ENCODE measurements around the gene TUBGCP6. TPM values are rescaled to one million over a fixed set of nuclear protein-coding genes. Genes with fewer than 3 reads are reported as not detected.

TUBGCP6 gene
- total RNA-seq, 1 donor from 2014 or later: 26.3 TPM

DNA sequence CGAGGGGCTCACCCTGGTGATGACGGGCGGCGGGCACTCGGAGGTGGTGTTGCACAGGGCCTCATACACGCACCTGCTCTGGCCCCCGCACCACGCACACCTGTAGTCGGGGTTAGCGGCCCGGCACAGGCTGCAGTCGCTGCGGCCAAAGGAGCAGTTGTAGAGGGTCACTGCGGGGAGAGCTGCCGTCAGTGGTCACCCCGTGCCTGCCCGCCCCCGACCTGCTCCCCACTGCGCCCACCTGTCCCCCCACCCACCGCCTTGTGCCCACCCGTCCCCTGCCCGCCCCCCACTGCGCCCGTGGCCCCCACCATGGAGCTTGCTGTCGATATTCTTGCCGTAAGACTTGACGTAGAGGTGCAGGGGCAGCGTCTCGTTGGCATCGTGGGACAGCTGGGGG lies 39.0 kb upstream of the TUBGCP6 start:
- H3K36me3 ChIP-seq (ENCODE audit: insufficient read depth, low read length): peaks cover 15% of the 10 kb centered on the region
- Mint-ChIP-seq H3K4me3 (ENCODE audit: unreplicated experiment) (no peak overlapping the region), H3K9me3 (ENCODE audit: unreplicated experiment) (no peaks in the 10 kb centered on the region)

DNA sequence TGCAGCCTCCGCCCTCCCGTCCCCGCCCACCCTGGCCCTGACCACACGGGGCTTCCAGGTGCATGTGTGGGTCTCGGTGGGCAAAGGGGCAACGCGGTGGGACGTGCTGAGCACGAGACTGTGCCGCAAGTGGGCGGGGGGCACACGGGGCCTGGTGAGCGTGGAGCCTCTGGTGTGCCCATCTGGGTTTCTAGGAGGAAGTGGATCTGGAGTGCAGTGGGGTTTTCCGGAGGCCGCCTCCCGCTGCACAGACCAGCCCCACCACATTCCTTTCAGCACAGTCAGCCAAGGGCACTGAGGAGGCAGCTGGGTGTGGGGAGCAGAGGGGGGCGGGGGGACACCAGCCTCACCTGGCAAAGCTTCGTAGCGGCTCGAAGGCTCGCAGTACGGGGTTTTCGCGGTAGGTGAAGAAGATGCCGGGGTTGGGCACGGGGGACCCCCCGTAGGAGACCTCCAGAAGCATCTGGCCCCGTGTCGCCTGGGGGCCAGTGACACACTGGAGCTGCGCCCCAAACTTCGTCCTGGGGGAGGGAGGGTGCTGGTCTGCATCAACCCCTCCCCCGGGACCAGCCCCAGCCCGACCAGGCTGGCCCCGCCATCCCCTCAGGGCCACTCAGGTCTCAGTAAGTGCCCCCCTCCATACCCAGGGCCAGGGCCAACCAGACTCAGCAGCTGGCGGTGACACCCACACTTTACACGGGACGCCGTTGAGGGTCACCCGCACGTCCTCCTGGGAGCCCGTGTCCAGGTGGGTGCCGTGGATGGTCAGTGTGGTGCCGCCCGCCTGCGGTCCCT lies 37.7 kb upstream of the TUBGCP6 start:
- H3K9ac ChIP-seq (ENCODE audit: low read length): peak overlapping the region; percentile 47
- peaks cover 21% of the 10 kb centered on the region for H3K79me2 ChIP-seq (ENCODE audit: insufficient read depth, low read length)
- peak overlapping the region; percentile 66 for H3K4me2 ChIP-seq (ENCODE audit: low read length)
- peaks cover 14% of the 10 kb centered on the region for H3K4me1 ChIP-seq (ENCODE audit: insufficient read depth, low read length)
- no peak for TF ChIP-seq CTCF (IDR thresholded peaks at IDR 0.05; ENCODE audit: insufficient read depth, low read depth, low read length)
- no peak for TF ChIP-seq EZH2 (IDR thresholded peaks at IDR 0.05; ENCODE audit: insufficient read depth, low read length)
- FAIRE-seq (no peak), DNase-seq (ENCODE audit: low read depth) (peak; percentile 78)
- H3K27me3 Mint-ChIP-seq (ENCODE audit: low read depth, unreplicated experiment): no peaks in the 10 kb centered on the region
- no peaks in the 10 kb centered on the region for H3K9me3 ChIP-seq (ENCODE audit: insufficient read depth, low read depth, low read length)
- H3K4me3 ChIP-seq (ENCODE audit: insufficient read depth, low read depth, low read length): no peak overlapping the region
- H3K27ac ChIP-seq (ENCODE audit: low read depth, low read length): peak overlapping the region; percentile 45
- H3K4me1 Mint-ChIP-seq (ENCODE audit: low read depth, unreplicated experiment): peaks cover 2% of the 10 kb centered on the region
- H3K4me3 Mint-ChIP-seq (ENCODE audit: unreplicated experiment): no peak overlapping the region
- H3K27ac Mint-ChIP-seq (ENCODE audit: unreplicated experiment): peak overlapping the region; percentile 34
- H3K27me3 ChIP-seq (ENCODE audit: insufficient read depth, low read length): no peaks in the 10 kb centered on the region
- no peaks in the 10 kb centered on the region for H3K9me3 Mint-ChIP-seq (ENCODE audit: unreplicated experiment)
- no peaks in the 10 kb centered on the region for H3K36me3 Mint-ChIP-seq (ENCODE audit: low read depth, unreplicated experiment)
- peaks cover 12% of the 10 kb centered on the region for H3K36me3 ChIP-seq (ENCODE audit: insufficient read depth, low read length)
- no peak overlapping the region for H2AFZ ChIP-seq (ENCODE audit: low read depth, low read length)
- peaks cover 41% of the 10 kb centered on the region for H4K20me1 ChIP-seq (ENCODE audit: insufficient read depth, low read length)

More for the DNA sequence above, 39.0 kb upstream of the TUBGCP6 start:
- Histone ChIP-seq H3K27me3 (ENCODE audit: insufficient read depth, low read length) (no peaks in the 10 kb centered on the region), H2AFZ (ENCODE audit: low read depth, low read length) (no peak overlapping the region), H3K9me3 (ENCODE audit: insufficient read depth, low read depth, low read length) (no peaks in the 10 kb centered on the region), H3K79me2 (ENCODE audit: insufficient read depth, low read length) (peaks cover 34% of the 10 kb centered on the region), H4K20me1 (ENCODE audit: insufficient read depth, low read length) (peaks cover 51% of the 10 kb centered on the region), H3K4me2 (ENCODE audit: low read length) (no peak overlapping the region), H3K27ac (ENCODE audit: low read depth, low read length) (no peak overlapping the region), H3K4me1 (ENCODE audit: insufficient read depth, low read length) (peaks cover 14% of the 10 kb centered on the region), H3K4me3 (ENCODE audit: insufficient read depth, low read depth, low read length) (no peak overlapping the region), H3K9ac (ENCODE audit: low read length) (no peak overlapping the region)
- H3K27ac Mint-ChIP-seq (ENCODE audit: unreplicated experiment): no peak overlapping the region
- no peaks in the 10 kb centered on the region for H3K27me3 Mint-ChIP-seq (ENCODE audit: low read depth, unreplicated experiment)
- DNase-seq (ENCODE audit: low read depth) (no peak), FAIRE-seq (no peak)
- TF ChIP-seq EZH2 (IDR thresholded peaks at IDR 0.05; ENCODE audit: insufficient read depth, low read length) (no peak), CTCF (IDR thresholded peaks at IDR 0.05; ENCODE audit: insufficient read depth, low read depth, low read length) (no peak)
- peaks cover 2% of the 10 kb centered on the region for H3K4me1 Mint-ChIP-seq (ENCODE audit: low read depth, unreplicated experiment)
- H3K36me3 Mint-ChIP-seq (ENCODE audit: low read depth, unreplicated experiment): no peaks in the 10 kb centered on the region

DNA sequence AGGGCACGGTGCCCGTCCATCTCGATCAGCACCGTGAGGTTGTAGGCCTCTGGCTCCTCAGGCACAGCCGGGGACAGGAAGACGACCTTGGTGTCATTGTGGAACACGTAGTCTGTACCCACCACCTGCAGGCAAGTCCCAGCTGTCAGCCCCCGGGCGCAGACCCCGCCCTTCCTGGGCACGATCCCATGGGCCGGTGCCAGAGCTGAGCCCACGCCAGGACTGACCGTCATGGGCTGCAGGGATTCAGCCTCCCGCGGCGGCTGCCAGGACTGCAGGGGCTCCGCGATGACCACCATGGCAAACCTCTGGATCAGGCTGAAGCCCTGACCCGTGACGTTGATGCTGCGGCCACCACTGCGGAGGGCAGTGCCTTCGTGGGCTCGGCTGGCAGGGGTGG lies 37.1 kb upstream of the TUBGCP6 start:
- H3K4me1 Mint-ChIP-seq (ENCODE audit: low read depth, unreplicated experiment): peaks cover 2% of the 10 kb centered on the region
- no peak overlapping the region for H2AFZ ChIP-seq (ENCODE audit: low read depth, low read length)
- no peak overlapping the region for H3K4me3 ChIP-seq (ENCODE audit: insufficient read depth, low read depth, low read length)
- no peak overlapping the region for H3K27ac Mint-ChIP-seq (ENCODE audit: unreplicated experiment)
- no peaks in the 10 kb centered on the region for H3K27me3 Mint-ChIP-seq (ENCODE audit: low read depth, unreplicated experiment)
- H3K4me1 ChIP-seq (ENCODE audit: insufficient read depth, low read length): peaks cover 14% of the 10 kb centered on the region
- DNase-seq (ENCODE audit: low read depth) (no peak), FAIRE-seq (no peak)
- H3K4me2 ChIP-seq (ENCODE audit: low read length): peak overlapping the region; percentile 66
- no peak overlapping the region for H3K4me3 Mint-ChIP-seq (ENCODE audit: unreplicated experiment)
- peaks cover 21% of the 10 kb centered on the region for H3K79me2 ChIP-seq (ENCODE audit: insufficient read depth, low read length)
- no peak overlapping the region for H3K27ac ChIP-seq (ENCODE audit: low read depth, low read length)
- H3K27me3 ChIP-seq (ENCODE audit: insufficient read depth, low read length): no peaks in the 10 kb centered on the region
- TF ChIP-seq EZH2 (IDR thresholded peaks at IDR 0.05; ENCODE audit: insufficient read depth, low read length) (no peak), CTCF (IDR thresholded peaks at IDR 0.05; ENCODE audit: insufficient read depth, low read depth, low read length) (no peak)
- H3K9me3 Mint-ChIP-seq (ENCODE audit: unreplicated experiment): no peaks in the 10 kb centered on the region
- peaks cover 12% of the 10 kb centered on the region for H3K36me3 ChIP-seq (ENCODE audit: insufficient read depth, low read length)
- H3K36me3 Mint-ChIP-seq (ENCODE audit: low read depth, unreplicated experiment): peaks cover 2% of the 10 kb centered on the region
- no peaks in the 10 kb centered on the region for H3K9me3 ChIP-seq (ENCODE audit: insufficient read depth, low read depth, low read length)
- peaks cover 41% of the 10 kb centered on the region for H4K20me1 ChIP-seq (ENCODE audit: insufficient read depth, low read length)
- no peak overlapping the region for H3K9ac ChIP-seq (ENCODE audit: low read length)
